Brain microvascular endothelial cell (primary cell): ENCODE measurements around the gene RPN2.

ENCODE experiments used
- DNase-seq: peaks from one replicate; pipeline ENCODE4 v3.0.0-alpha.2; 2020
- H3K27ac ChIP-seq: fragments of 250-450 bp; sonication (Bioruptor Pico); 2 replicates; pipeline ENCODE4 v1.5.1; 2020; ENCODE audit warnings: mild to moderate bottlenecking, moderate library complexity
- H3K27me3 ChIP-seq: fragments of 250-450 bp; sonication (Bioruptor Pico); replicated peaks from 2 replicates; pipeline ENCODE4 v1.5.1; 2020; ENCODE audit warnings: mild to moderate bottlenecking
- H3K36me3 ChIP-seq: fragments of 250-450 bp; sonication (Bioruptor Pico); replicated peaks from 2 replicates; pipeline ENCODE4 v1.5.1; 2020; ENCODE audit warnings: mild to moderate bottlenecking
- H3K4me3 ChIP-seq: 2 replicates; pipeline ENCODE4 v1.5.1; 2011; ENCODE audit warnings: low read depth, mild to moderate bottlenecking, control low read depth, low read length, moderate library complexity
- in situ Hi-C: cut with HindIII; loops from 2 replicates; pipeline ENCODE4 v1.10.0; 2017; ENCODE audit warnings: low sequenced_read_pairs, low pct_ligation_motif_present
- TF ChIP-seq, protein P1 (sequence below): IDR thresholded peaks from 2 replicates; pipeline ENCODE4 v1.5.1; 2011; ENCODE audit warnings: low read depth, mild to moderate bottlenecking, moderate library complexity, low read length, control low read depth, inconsistent platforms; ENCODE audit errors: missing control alignments

The RPN2 gene

GRCh38 chr20:37257988-37258387 is 78.9 kb downstream of the RPN2 start:
- no peak overlapping the region for H3K4me3 ChIP-seq
- peaks cover 5% of the 10 kb centered on the region for H3K27me3 ChIP-seq
- no peak for DNase-seq
- no peaks in the 10 kb centered on the region for H3K36me3 ChIP-seq
- H3K27ac ChIP-seq: no peak overlapping the region
- TF ChIP-seq, protein P1, sequence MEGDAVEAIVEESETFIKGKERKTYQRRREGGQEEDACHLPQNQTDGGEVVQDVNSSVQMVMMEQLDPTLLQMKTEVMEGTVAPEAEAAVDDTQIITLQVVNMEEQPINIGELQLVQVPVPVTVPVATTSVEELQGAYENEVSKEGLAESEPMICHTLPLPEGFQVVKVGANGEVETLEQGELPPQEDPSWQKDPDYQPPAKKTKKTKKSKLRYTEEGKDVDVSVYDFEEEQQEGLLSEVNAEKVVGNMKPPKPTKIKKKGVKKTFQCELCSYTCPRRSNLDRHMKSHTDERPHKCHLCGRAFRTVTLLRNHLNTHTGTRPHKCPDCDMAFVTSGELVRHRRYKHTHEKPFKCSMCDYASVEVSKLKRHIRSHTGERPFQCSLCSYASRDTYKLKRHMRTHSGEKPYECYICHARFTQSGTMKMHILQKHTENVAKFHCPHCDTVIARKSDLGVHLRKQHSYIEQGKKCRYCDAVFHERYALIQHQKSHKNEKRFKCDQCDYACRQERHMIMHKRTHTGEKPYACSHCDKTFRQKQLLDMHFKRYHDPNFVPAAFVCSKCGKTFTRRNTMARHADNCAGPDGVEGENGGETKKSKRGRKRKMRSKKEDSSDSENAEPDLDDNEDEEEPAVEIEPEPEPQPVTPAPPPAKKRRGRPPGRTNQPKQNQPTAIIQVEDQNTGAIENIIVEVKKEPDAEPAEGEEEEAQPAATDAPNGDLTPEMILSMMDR: no peak
- in situ Hi-C loops: loop anchor here (25.0 kb wide), 1 partner anchor 279 kb away; the partner anchor contains the start of gene BLCAP

- no peak overlapping the region for H3K4me3 ChIP-seq
- no peaks in the 10 kb centered on the region for H3K36me3 ChIP-seq
- H3K27me3 ChIP-seq: peaks cover 5% of the 10 kb centered on the region
- H3K27ac ChIP-seq: no peak overlapping the region
- TF ChIP-seq, protein P1: no peak
- DNase-seq: no peak
- in situ Hi-C loops: loop anchor here (25.0 kb wide), 1 partner anchor 278 kb away; the partner anchor contains the start of gene BLCAP
These were observed 79.9 kb downstream of the RPN2 start for GRCh38 chr20:37259031-37259430.

- Histone ChIP-seq H3K36me3 (no peaks in the 10 kb centered on the region), H3K27me3 (peaks cover 5% of the 10 kb centered on the region), H3K27ac (no peak overlapping the region), H3K4me3 (no peak overlapping the region)
- no peak for DNase-seq
- in situ Hi-C loops: loop anchor here (25.0 kb wide), 1 partner anchor 277 kb away; the partner anchor contains the start of gene BLCAP
- TF ChIP-seq, protein P1: no peak
These were observed 80.7 kb downstream of the RPN2 start for GRCh38 chr20:37259865-37260264.

- in situ Hi-C loops: loop anchor here (25.0 kb wide), 1 partner anchor 276 kb away; the partner anchor contains the start of gene BLCAP
- peaks cover 5% of the 10 kb centered on the region for H3K27me3 ChIP-seq
- TF ChIP-seq, protein P1: no peak
- no peak for DNase-seq
- H3K36me3 ChIP-seq: no peaks in the 10 kb centered on the region
- H3K27ac ChIP-seq: no peak overlapping the region
- H3K4me3 ChIP-seq: no peak overlapping the region
These were observed 81.8 kb downstream of the RPN2 start for GRCh38 chr20:37260923-37261322.

- Histone ChIP-seq H3K4me3 (no peak within 1 kb of the TSS), H3K36me3 (no peaks in the 10 kb centered on the region), H3K27me3 (peaks cover 5% of the 10 kb centered on the region), H3K27ac (no peak within 1 kb of the TSS)
- TF ChIP-seq, protein P1: no peak
- no peak for DNase-seq
- in situ Hi-C loops: loop anchor here (25.0 kb wide), 1 partner anchor 276 kb away; the partner anchor contains the start of gene BLCAP
These were observed 82.6 kb downstream of the RPN2 start, which contains the start of gene GHRH for GRCh38 chr20:37261714-37262113. TSS of gene GHRH (minus strand) at chr20:37261814. CDS start at chr20:37256889, 4,925 bp downstream.

DNA sequence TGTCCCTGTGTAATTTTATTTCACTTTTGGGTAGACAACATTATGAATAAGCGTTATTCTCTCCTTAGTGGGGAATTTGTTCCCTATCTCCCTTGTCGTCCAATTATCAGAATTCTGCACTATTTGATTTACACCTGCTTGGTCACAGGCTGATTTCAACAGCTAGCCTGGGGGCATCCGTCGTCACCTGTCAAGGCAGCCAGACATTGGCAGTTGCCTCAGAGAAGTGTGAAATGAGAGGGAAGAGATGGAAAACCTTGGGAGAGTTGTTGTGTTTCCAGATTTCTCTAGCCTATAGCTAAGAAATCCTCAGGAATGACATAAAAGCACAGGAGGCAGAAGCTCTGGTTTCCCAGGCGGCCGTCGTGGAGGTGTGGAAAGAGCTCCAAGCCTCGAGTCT is 83.4 kb downstream of the RPN2 start:
- in situ Hi-C loops: loop anchor here (25.0 kb wide), 1 partner anchor 275 kb away; the partner anchor contains the start of gene BLCAP
- DNase-seq: no peak
- Histone ChIP-seq H3K27me3 (peaks cover 5% of the 10 kb centered on the region), H3K4me3 (no peak overlapping the region), H3K36me3 (no peaks in the 10 kb centered on the region), H3K27ac (no peak overlapping the region)
- TF ChIP-seq, protein P1: no peak
